ENCODE data around the gene NEDD9.

The NEDD9 gene

GRCh38 chr6:11214901-11215300 lies 17.6 kb downstream of the NEDD9 start:
- FAIRE-seq = no peak

GRCh38 chr6:11214084-11214833 lies 18.2 kb downstream of the NEDD9 start:
- FAIRE-seq = no peak

DNA sequence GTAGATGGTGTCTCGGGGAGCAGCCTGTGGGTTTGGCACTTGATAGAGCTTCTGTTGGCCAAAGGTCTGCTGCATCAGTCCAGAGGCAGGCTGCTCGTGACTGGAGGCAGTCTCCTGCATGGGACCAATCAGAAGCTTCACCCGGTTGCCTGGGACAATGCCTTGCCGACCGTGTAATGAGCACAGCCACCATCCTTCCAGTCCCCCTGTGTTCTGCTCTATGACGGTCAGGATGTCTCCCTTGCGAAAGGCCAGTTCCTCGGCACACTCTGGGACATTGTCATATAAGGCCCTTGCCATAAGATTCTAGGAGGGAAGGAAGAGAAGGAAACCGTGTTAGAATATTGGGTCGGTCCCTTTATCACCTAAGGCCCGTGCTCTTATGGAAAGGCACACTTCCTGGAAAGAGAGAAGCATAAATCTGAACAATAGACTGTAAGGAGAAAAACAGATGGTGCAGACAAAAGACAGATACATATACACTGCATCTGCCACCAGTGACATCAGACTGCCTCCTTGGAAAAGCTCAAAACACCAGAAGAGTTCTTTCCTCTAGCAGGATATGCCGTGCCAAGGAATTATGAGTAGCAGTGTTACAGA lies 18.9 kb downstream of the NEDD9 start:
- no peak for FAIRE-seq

DNA sequence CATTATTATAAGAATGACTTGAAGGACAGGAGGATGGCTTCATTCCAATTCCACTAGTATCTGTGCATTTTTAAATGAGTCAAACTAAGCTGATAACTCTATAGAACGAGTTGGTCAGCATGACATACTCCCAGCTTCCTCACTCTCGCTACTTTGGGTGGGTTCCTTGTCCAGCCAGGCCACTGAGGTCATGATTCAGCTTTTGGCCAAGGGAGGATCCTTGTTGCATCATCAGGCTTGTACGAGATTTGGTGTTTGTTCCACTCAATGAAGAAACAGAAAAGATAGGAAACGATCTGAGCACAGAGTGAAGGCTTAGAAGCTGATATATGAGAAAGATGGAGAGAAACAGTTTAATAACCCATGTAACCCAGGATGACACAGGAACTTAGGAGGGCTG lies 19.8 kb downstream of the NEDD9 start:
- no peak for FAIRE-seq

DNA sequence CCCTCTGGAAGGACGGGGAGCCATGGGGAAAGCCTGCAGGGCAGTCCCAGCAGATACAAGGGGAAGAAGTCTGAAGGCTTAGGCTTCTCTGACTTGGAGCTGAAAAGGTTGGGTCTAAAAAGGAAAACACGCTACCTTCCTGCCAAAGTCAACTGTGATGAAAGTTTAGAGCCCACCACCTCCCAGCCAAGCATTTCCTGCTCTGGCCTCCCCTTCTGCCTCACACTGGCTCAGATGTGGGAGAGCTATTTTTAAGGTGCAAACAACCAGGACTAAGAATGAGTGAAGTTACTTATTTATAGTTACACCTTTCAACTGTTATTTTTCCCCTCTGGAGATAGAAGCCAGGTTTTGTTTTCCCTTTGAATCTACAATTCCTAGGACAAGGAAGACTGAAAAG lies 21.2 kb downstream of the NEDD9 start:
- no peak for FAIRE-seq

- FAIRE-seq = no peak
These were observed 21.9 kb downstream of the NEDD9 start for GRCh38 chr6:11210386-11211138.

- no peak for FAIRE-seq
These were observed 22.6 kb downstream of the NEDD9 start for GRCh38 chr6:11209906-11210305.

- no peak for FAIRE-seq
These were observed 23.1 kb downstream of the NEDD9 start for GRCh38 chr6:11209369-11209768.

DNA sequence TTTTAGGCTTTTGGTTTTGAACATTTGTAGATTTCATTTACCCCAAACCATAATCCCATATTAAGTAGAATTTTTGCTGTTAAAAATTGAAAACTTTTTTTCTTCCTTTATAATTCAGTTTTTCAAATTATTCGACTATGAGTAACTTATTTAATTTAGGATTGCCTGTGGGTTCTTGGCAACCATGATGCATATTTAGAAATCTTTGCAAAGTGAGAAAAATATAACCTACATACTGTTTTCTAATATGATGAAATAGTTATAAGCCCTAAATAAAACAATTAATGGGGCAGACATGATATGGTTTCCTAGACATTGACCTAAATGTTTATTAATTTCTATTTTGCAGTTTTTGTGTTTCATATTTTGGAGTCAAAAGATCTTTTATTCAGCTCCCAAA lies 23.6 kb downstream of the NEDD9 start:
- no peak for FAIRE-seq

- FAIRE-seq = no peak
These were observed 24.2 kb downstream of the NEDD9 start for GRCh38 chr6:11208267-11208666.

- FAIRE-seq = peak; percentile 82
These were observed 25.1 kb downstream of the NEDD9 start for GRCh38 chr6:11207199-11207968.

DNA sequence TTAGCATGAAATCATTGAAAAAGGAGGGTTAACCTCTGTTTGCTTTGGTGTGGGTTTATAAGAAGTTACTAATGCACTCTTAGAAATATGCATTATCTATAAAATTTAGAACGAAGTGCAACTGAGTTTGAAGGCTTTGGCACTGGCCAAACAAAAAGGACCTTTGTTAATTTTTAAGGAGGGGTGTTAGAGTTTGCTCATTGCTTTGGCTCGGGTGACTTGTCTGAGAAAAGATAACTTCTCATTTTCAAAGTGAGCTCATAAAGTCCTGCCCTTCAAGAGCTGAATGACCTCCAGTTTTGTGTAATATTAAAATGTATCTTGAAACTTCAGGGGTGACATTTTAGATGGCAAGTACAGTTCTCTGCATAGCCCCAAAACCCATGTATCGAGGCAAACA lies 25.9 kb downstream of the NEDD9 start:
- FAIRE-seq = no peak

DNA sequence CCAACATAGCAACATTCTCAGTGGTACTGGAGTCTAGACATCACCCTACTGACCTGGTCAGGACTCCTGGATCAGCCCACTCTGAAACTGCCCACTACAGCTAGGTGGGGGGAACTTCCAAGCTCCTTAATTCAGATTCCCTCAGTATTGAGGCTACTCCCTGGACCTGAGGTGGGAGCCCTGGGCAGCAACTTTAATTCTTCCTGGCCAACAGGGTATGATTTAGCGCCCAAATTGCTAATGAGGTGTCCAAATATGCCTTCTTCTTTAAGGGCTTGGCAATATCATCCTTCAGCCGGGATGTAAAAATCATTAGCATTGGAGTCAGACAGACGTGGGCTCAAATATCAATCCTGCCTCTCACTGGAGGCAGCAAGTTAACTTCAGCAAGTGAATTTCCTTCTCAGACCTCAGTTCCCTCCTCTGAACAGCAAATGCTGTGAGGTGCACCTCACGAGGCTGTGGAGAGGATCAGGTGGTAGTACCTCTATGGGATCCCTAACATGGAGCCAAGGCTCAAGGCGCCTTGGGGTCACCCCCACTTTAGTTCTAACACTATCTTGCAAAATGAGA lies 27.6 kb downstream of the NEDD9 start:
- no peak for FAIRE-seq

DNA sequence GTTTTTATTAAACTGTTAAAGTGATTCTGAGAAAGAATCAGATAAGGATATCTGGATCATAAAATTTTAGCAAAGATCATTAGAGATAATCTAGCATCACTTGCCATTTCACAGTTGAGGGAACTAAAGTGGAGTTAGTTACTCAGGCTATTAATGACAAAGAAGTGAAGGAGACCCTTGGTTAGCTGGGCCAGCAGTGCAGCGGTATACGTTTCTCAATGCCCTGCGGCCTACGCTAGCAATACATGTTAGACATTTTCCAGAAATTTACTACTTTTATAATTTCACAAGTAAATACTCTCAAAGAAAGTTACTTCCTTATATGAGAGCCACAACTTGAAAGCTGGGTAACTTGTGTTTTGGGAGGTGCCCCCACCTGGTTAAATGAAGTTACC lies 28.5 kb downstream of the NEDD9 start:
- no peak for FAIRE-seq

- no peak for FAIRE-seq
These were observed 29.0 kb downstream of the NEDD9 start for GRCh38 chr6:11203306-11204004.

DNA sequence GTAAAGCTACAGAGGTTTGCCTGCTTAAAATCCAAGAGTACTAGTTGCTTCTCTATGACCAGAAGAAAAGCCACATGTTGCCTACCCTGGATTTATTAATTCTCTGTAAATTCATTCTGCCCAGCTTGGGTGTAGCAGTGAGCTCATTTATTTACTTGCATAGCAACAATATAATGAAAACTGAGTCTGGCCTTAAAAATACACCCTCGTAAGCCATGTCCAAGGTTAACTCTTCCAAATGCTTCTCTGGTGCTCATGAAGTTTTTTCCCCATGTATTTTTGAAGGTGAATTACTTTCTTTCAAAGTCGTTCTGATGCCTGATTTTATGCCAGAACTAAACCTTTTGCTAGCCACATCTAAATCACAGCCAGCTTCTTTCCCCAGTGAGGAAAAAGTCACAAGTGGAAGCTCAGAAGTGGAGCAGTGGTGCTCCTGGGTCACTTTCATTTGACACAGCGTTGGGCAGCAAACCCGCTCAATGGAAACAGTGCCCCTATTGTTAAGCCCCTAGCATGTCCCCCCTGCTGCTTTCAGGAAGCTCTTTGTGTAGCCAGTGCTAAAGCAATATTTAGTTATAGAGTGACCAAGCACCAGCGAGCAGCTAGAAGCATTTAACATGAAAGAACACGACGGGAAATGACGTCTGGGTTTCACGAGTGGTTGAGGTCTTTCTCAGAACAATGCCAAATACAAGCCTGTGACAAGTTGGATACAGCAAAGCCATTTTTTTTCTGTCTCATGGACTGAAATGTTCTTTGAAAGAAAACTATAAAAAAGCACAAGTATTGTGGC lies 29.8 kb downstream of the NEDD9 start:
- no peak for FAIRE-seq

- no peak for FAIRE-seq
These were observed 30.5 kb downstream of the NEDD9 start for GRCh38 chr6:11201772-11202512.

DNA sequence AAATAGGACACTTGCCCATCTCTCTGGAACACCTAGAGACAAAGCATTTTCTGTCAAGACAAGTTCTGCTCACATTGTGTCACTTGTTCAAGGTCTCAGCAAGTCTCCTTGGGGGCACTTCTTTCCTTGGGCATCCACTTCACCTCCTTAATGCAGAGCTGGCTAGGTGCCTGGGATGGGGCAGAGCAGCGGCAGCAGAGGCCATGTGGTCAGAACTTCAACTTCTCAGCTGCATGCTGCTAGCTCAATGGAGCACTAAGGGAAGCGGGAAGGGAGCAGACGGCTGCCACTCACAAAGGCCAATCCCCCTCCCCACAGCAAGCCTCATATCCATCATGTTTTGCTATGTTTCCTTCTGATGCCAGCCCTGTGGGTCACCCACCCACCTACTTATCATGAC lies 31.5 kb downstream of the NEDD9 start:
- FAIRE-seq = no peak

- no peak for FAIRE-seq
These were observed 32.1 kb downstream of the NEDD9 start for GRCh38 chr6:11200356-11200755.
